Measurements from ENCODE around the gene RNF113B. TPM values are rescaled to one million over a fixed set of nuclear protein-coding genes. Genes with fewer than 3 reads are reported as not detected.

The RNF113B gene
- total and polyA plus RNA-seq, 2 experiments from 2014 or later: 0.19 TPM; not detected in 1

DNA sequence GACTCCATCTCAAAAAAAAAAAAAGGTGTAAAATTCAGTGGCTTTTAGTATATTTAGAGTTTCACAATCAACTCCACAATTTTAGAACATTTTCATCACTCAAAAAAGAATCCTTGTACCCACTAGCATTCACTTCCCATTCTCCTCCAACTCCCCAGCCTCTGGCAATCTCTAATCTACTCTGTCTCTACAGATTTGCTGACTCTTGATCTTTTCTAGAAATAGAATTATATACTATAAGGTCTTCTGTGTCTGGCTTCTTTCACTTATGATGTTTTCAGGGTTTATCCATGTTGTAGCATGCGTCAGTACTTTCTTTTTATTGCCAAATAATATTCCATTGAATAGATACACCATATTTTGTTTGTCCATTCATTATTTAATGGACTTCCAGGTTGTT lies 42.2 kb downstream of the RNF113B start (continued):
- TF ChIP-seq, protein P1, sequence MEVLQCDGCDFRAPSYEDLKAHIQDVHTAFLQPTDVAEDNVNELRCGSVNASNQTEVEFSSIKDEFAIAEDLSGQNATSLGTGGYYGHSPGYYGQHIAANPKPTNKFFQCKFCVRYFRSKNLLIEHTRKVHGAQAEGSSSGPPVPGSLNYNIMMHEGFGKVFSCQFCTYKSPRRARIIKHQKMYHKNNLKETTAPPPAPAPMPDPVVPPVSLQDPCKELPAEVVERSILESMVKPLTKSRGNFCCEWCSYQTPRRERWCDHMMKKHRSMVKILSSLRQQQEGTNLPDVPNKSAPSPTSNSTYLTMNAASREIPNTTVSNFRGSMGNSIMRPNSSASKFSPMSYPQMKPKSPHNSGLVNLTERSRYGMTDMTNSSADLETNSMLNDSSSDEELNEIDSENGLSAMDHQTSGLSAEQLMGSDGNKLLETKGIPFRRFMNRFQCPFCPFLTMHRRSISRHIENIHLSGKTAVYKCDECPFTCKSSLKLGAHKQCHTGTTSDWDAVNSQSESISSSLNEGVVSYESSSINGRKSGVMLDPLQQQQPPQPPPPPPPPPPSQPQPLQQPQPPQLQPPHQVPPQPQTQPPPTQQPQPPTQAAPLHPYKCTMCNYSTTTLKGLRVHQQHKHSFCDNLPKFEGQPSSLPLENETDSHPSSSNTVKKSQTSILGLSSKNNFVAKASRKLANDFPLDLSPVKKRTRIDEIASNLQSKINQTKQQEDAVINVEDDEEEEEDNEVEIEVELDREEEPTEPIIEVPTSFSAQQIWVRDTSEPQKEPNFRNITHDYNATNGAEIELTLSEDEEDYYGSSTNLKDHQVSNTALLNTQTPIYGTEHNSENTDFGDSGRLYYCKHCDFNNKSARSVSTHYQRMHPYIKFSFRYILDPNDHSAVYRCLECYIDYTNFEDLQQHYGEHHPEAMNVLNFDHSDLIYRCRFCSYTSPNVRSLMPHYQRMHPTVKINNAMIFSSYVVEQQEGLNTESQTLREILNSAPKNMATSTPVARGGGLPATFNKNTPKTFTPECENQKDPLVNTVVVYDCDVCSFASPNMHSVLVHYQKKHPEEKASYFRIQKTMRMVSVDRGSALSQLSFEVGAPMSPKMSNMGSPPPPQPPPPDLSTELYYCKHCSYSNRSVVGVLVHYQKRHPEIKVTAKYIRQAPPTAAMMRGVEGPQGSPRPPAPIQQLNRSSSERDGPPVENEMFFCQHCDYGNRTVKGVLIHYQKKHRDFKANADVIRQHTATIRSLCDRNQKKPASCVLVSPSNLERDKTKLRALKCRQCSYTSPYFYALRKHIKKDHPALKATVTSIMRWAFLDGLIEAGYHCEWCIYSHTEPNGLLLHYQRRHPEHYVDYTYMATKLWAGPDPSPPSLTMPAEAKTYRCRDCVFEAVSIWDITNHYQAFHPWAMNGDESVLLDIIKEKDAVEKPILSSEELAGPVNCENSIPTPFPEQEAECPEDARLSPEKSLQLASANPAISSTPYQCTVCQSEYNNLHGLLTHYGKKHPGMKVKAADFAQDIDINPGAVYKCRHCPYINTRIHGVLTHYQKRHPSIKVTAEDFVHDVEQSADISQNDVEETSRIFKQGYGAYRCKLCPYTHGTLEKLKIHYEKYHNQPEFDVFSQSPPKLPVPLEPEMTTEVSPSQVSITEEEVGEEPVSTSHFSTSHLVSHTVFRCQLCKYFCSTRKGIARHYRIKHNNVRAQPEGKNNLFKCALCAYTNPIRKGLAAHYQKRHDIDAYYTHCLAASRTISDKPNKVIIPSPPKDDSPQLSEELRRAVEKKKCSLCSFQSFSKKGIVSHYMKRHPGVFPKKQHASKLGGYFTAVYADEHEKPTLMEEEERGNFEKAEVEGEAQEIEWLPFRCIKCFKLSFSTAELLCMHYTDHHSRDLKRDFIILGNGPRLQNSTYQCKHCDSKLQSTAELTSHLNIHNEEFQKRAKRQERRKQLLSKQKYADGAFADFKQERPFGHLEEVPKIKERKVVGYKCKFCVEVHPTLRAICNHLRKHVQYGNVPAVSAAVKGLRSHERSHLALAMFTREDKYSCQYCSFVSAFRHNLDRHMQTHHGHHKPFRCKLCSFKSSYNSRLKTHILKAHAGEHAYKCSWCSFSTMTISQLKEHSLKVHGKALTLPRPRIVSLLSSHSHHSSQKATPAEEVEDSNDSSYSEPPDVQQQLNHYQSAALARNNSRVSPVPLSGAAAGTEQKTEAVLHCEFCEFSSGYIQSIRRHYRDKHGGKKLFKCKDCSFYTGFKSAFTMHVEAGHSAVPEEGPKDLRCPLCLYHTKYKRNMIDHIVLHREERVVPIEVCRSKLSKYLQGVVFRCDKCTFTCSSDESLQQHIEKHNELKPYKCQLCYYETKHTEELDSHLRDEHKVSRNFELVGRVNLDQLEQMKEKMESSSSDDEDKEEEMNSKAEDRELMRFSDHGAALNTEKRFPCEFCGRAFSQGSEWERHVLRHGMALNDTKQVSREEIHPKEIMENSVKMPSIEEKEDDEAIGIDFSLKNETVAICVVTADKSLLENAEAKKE (CRISPR knock-in tag; IDR thresholded peaks at IDR 0.05): no peak
- TF ChIP-seq JUNB (IDR thresholded peaks at IDR 0.05; ENCODE audit: unreplicated experiment) (no peak), CREB1 (CRISPR knock-in tag; IDR thresholded peaks at IDR 0.05; ENCODE audit: low read depth) (no peak), ZNF331 (CRISPR knock-in tag; IDR thresholded peaks at IDR 0.05; ENCODE audit: low read depth) (no peak), EZH2phosphoT487 (IDR thresholded peaks at IDR 0.05; ENCODE audit: unreplicated experiment) (no peak), NANOG (IDR thresholded peaks at IDR 0.05; ENCODE audit: borderline replicate concordance) (no peak), ZNF114 (CRISPR knock-in tag; IDR thresholded peaks at IDR 0.05) (no peak)
- TF ChIP-seq, protein P2, sequence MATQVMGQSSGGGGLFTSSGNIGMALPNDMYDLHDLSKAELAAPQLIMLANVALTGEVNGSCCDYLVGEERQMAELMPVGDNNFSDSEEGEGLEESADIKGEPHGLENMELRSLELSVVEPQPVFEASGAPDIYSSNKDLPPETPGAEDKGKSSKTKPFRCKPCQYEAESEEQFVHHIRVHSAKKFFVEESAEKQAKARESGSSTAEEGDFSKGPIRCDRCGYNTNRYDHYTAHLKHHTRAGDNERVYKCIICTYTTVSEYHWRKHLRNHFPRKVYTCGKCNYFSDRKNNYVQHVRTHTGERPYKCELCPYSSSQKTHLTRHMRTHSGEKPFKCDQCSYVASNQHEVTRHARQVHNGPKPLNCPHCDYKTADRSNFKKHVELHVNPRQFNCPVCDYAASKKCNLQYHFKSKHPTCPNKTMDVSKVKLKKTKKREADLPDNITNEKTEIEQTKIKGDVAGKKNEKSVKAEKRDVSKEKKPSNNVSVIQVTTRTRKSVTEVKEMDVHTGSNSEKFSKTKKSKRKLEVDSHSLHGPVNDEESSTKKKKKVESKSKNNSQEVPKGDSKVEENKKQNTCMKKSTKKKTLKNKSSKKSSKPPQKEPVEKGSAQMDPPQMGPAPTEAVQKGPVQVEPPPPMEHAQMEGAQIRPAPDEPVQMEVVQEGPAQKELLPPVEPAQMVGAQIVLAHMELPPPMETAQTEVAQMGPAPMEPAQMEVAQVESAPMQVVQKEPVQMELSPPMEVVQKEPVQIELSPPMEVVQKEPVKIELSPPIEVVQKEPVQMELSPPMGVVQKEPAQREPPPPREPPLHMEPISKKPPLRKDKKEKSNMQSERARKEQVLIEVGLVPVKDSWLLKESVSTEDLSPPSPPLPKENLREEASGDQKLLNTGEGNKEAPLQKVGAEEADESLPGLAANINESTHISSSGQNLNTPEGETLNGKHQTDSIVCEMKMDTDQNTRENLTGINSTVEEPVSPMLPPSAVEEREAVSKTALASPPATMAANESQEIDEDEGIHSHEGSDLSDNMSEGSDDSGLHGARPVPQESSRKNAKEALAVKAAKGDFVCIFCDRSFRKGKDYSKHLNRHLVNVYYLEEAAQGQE (IDR thresholded peaks at IDR 0.05; ENCODE audit: unreplicated experiment): no peak
- TF ChIP-seq, protein P3, sequence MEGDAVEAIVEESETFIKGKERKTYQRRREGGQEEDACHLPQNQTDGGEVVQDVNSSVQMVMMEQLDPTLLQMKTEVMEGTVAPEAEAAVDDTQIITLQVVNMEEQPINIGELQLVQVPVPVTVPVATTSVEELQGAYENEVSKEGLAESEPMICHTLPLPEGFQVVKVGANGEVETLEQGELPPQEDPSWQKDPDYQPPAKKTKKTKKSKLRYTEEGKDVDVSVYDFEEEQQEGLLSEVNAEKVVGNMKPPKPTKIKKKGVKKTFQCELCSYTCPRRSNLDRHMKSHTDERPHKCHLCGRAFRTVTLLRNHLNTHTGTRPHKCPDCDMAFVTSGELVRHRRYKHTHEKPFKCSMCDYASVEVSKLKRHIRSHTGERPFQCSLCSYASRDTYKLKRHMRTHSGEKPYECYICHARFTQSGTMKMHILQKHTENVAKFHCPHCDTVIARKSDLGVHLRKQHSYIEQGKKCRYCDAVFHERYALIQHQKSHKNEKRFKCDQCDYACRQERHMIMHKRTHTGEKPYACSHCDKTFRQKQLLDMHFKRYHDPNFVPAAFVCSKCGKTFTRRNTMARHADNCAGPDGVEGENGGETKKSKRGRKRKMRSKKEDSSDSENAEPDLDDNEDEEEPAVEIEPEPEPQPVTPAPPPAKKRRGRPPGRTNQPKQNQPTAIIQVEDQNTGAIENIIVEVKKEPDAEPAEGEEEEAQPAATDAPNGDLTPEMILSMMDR (conservative IDR thresholded peaks at IDR 0.05; ENCODE audit: low read depth in 2 of 2): no peak
